HepG2 (cell line): ENCODE results near the gene CMTM1. TPM values are rescaled to one million over a fixed set of nuclear protein-coding genes. Genes with fewer than 3 reads are reported as not detected.

Experiments
- ATM ChIP-seq: fragments of 450-650 bp; IDR thresholded peaks from 2 replicates; pipeline ENCODE4 v1.7.1; 2017; ENCODE audit warnings: mild to moderate bottlenecking, borderline replicate concordance
- FOSL2 ChIP-seq: sonication (generic); formaldehyde crosslinking; IDR thresholded peaks from 2 replicates; pipeline ENCODE4 v1.4.0; 2020; ENCODE audit warnings: missing genetic modification reagents
- JDP2 ChIP-seq: sonication (generic); formaldehyde crosslinking; IDR thresholded peaks from 2 replicates; pipeline ENCODE4 v1.8.1; 2022; ENCODE audit warnings: missing genetic modification reagents, borderline replicate concordance
- KLF13 ChIP-seq: sonication (generic); formaldehyde crosslinking; IDR thresholded peaks from 2 replicates; pipeline ENCODE4 v1.4.0; 2020; ENCODE audit warnings: mild to moderate bottlenecking, missing genetic modification reagents
- MED1 ChIP-seq: sonication (generic); formaldehyde crosslinking; IDR thresholded peaks from 2 replicates; pipeline ENCODE4 v1.4.0; 2020; ENCODE audit warnings: missing genetic modification reagents
- NR2F1 ChIP-seq, 2 experiments: fragments of 450-650 bp in 1 of 2; formaldehyde crosslinking in 1 of 2; IDR thresholded peaks; 2 replicates each; pipeline versions ENCODE4 v1.5.0 to v1.6.1; 2016 to 2020; ENCODE audit warnings: mild to moderate bottlenecking in 1 of 2, missing compliant biosample characterization in 1 of 2, missing genetic modification reagents in 1 of 2, moderate library complexity in 1 of 2
- SALL1 ChIP-seq: sonication (generic); formaldehyde crosslinking; IDR thresholded peaks from 2 replicates; pipeline ENCODE4 v1.8.0; 2022; ENCODE audit warnings: mild to moderate bottlenecking, missing genetic modification reagents
- ZKSCAN8 ChIP-seq: IDR thresholded peaks from 2 replicates; pipeline ENCODE4 v1.6.1; 2016; ENCODE audit warnings: borderline replicate concordance, missing genetic modification reagents, missing compliant biosample characterization
- ZNF235 ChIP-seq: sonication (generic); formaldehyde crosslinking; IDR thresholded peaks from 2 replicates; pipeline ENCODE4 v1.8.1; 2023; ENCODE audit warnings: mild to moderate bottlenecking, missing genetic modification reagents, borderline replicate concordance
- ZNF563 ChIP-seq: sonication (generic); formaldehyde crosslinking; IDR thresholded peaks from 2 replicates; pipeline ENCODE4 v1.8.0; 2022; ENCODE audit warnings: mild to moderate bottlenecking, moderate library complexity, missing genetic modification reagents
- ZNF713 ChIP-seq: sonication (generic); formaldehyde crosslinking; IDR thresholded peaks from 2 replicates; pipeline ENCODE4 v1.4.0; 2020; ENCODE audit warnings: mild to moderate bottlenecking, missing genetic modification reagents
- ZNF761 ChIP-seq: sonication (generic); formaldehyde crosslinking; conservative IDR thresholded peaks from 2 replicates; pipeline ENCODE4 v1.4.0; 2020; ENCODE audit warnings: mild to moderate bottlenecking, missing genetic modification reagents
- ZNF766 ChIP-seq: sonication (generic); formaldehyde crosslinking; IDR thresholded peaks from 2 replicates; pipeline ENCODE4 v1.5.0; 2020; ENCODE audit warnings: missing genetic modification reagents, borderline replicate concordance
- polyA plus RNA-seq, 8 experiments: library from polyadenylated mRNA; depleted of rRNA in 3 of 8; stranded (reverse) in 7 of 8; unstranded in 1 of 8; fragments of >200 nt; fragmentation: Illumina TruSeq in 4 of 8; extraction: Trizol in 4 of 8; gene quantifications; 2 replicates each; pipeline versions ENCODE4 v1.2.1 to v1.2.3, GENCODE V29; 2011 to 2016; ENCODE audit warnings: low read depth in 4 of 8, missing spikeins in 1 of 8, mixed read lengths in 1 of 8; ENCODE audit not compliant: insufficient read depth in 1 of 8
- total RNA-seq, 5 experiments: library from RNA; depleted of rRNA; stranded (reverse); fragments of >200 nt; fragmentation: Illumina TruSeq; extraction: Trizol; gene quantifications; 2 replicates each; pipeline ENCODE4 v1.2.3, GENCODE V29; 2016; ENCODE audit warnings: low read depth in 1 of 5
- TF ChIP-seq, protein P1 (sequence below): sonication (generic); formaldehyde crosslinking; IDR thresholded peaks from 2 replicates; pipeline ENCODE4 v1.4.0; 2020; ENCODE audit warnings: mild to moderate bottlenecking, missing genetic modification reagents
- TF ChIP-seq, protein P2 (sequence below): sonication (generic); formaldehyde crosslinking; IDR thresholded peaks from 2 replicates; pipeline ENCODE4 v1.5.0; 2020; ENCODE audit warnings: mild to moderate bottlenecking, missing genetic modification reagents, borderline replicate concordance
- TF ChIP-seq, protein P3 (sequence below): sonication (generic); formaldehyde crosslinking; IDR thresholded peaks from 2 replicates; pipeline ENCODE4 v1.5.0; 2020; ENCODE audit warnings: missing genetic modification reagents, mild to moderate bottlenecking, borderline replicate concordance
- TF ChIP-seq, protein P4 (sequence below): sonication (generic); formaldehyde crosslinking; IDR thresholded peaks from 2 replicates; pipeline ENCODE4 v1.5.1; 2020; ENCODE audit warnings: missing genetic modification reagents, mild to moderate bottlenecking, borderline replicate concordance
- TF ChIP-seq, protein P5 (sequence below): sonication (generic); formaldehyde crosslinking; IDR thresholded peaks from 2 replicates; pipeline ENCODE4 v1.4.0; 2020; ENCODE audit warnings: missing genetic modification reagents, mild to moderate bottlenecking, borderline replicate concordance
- TF ChIP-seq, protein P6 (sequence below): sonication (generic); formaldehyde crosslinking; IDR thresholded peaks from 2 replicates; pipeline ENCODE4 v1.9.0; 2022; ENCODE audit warnings: low read depth, missing genetic modification reagents
- TF ChIP-seq, protein P7 (sequence below): sonication (generic); formaldehyde crosslinking; IDR thresholded peaks from 2 replicates; pipeline ENCODE4 v1.4.0; 2020; ENCODE audit warnings: mild to moderate bottlenecking, missing genetic modification reagents

CMTM1 gene
- total and polyA plus RNA-seq, 2 of the 13 experiments (the other 11 are each of a cell fraction or from before 2014, with no cell fraction given), result 1.7 to 2.9 TPM

DNA sequence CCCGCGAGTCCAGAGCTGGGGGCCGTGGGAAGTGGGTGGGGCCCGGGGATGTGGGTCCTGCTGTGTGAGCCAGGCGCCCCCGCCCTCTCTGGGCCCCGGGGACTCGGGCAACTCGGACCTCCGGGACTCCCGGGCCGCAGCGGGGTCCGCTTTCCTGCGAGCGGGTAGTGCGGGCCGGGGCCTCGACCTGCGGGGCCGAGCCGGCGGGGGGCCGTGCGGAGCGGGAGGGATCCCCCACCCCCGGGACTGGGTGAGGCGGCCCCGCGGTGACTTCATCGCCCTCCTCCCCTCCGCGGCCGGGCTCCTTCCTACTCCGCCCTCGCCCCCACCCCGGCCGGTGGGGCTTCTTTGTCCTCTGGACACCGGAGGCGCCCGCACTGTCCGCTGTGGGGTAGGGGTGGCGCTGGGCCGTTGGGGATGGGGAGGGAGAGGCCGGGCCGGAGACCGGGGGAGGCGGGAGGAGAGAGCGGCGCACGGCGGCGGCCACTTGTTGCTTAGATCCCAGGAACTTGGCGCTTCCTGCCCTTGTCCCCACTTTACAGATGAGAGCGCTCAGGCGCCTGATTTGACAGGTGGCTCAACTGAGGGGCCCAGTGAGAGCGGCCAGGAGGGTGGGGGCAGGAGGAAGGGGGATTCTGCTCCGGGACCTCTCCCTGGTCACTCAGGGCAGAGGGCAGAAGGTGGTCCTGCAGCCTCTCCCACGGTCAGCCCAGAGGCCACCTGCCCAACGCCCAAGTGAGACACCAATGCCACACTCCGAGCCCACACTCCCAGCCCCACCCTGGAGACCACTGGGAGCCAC is 39.1 kb downstream of the CMTM1 start (continued):
- TF ChIP-seq, protein P1, sequence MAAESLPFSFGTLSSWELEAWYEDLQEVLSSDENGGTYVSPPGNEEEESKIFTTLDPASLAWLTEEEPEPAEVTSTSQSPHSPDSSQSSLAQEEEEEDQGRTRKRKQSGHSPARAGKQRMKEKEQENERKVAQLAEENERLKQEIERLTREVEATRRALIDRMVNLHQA, result no peak
- TF ChIP-seq SALL1 (CRISPR knock-in tag), result no peak
- TF ChIP-seq, protein P2, sequence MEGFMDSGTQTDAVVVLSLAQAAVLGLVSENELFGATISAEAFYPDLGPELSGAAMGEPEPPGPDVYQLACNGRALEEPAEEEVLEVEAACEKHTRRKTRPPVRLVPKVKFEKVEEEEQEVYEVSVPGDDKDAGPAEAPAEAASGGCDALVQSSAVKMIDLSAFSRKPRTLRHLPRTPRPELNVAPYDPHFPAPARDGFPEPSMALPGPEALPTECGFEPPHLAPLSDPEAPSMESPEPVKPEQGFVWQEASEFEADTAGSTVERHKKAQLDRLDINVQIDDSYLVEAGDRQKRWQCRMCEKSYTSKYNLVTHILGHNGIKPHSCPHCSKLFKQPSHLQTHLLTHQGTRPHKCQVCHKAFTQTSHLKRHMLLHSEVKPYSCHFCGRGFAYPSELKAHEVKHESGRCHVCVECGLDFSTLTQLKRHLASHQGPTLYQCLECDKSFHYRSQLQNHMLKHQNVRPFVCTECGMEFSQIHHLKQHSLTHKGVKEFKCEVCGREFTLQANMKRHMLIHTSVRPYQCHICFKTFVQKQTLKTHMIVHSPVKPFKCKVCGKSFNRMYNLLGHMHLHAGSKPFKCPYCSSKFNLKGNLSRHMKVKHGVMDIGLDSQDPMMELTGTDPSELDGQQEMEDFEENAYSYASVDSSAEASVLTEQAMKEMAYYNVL, result no peak
- no peak for TF ChIP-seq KLF13
- TF ChIP-seq ZNF761 (CRISPR knock-in tag), result no peak
- TF ChIP-seq NR2F1 (CRISPR knock-in tag; IDR thresholded peaks at IDR 0.05), result no peak
- TF ChIP-seq, protein P3, sequence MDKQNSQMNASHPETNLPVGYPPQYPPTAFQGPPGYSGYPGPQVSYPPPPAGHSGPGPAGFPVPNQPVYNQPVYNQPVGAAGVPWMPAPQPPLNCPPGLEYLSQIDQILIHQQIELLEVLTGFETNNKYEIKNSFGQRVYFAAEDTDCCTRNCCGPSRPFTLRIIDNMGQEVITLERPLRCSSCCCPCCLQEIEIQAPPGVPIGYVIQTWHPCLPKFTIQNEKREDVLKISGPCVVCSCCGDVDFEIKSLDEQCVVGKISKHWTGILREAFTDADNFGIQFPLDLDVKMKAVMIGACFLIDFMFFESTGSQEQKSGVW, result no peak
- no peak for TF ChIP-seq MED1 (CRISPR knock-in tag)
- TF ChIP-seq ZNF713 (CRISPR knock-in tag), result no peak
- TF ChIP-seq ATM, result no peak
- TF ChIP-seq ZKSCAN8 (CRISPR knock-in tag), result peak; percentile 99
- TF ChIP-seq FOSL2, result no peak
- TF ChIP-seq, protein P4, sequence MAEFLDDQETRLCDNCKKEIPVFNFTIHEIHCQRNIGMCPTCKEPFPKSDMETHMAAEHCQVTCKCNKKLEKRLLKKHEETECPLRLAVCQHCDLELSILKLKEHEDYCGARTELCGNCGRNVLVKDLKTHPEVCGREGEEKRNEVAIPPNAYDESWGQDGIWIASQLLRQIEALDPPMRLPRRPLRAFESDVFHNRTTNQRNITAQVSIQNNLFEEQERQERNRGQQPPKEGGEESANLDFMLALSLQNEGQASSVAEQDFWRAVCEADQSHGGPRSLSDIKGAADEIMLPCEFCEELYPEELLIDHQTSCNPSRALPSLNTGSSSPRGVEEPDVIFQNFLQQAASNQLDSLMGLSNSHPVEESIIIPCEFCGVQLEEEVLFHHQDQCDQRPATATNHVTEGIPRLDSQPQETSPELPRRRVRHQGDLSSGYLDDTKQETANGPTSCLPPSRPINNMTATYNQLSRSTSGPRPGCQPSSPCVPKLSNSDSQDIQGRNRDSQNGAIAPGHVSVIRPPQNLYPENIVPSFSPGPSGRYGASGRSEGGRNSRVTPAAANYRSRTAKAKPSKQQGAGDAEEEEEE (CRISPR knock-in tag), result no peak
- no peak for TF ChIP-seq JDP2 (CRISPR knock-in tag)
- TF ChIP-seq ZNF235 (CRISPR knock-in tag), result no peak
- peak; percentile 81; the same call in 1 of the 2 replicates for TF ChIP-seq ZNF563 (CRISPR knock-in tag)
- TF ChIP-seq, protein P5, sequence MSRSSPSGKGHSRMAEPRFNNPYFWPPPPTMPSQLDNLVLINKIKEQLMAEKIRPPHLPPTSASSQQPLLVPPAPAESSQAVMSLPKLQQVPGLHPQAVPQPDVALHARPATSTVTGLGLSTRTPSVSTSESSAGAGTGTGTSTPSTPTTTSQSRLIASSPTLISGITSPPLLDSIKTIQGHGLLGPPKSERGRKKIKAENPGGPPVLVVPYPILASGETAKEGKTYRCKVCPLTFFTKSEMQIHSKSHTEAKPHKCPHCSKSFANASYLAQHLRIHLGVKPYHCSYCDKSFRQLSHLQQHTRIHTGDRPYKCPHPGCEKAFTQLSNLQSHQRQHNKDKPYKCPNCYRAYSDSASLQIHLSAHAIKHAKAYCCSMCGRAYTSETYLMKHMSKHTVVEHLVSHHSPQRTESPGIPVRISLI, result no peak
- TF ChIP-seq, protein P6, sequence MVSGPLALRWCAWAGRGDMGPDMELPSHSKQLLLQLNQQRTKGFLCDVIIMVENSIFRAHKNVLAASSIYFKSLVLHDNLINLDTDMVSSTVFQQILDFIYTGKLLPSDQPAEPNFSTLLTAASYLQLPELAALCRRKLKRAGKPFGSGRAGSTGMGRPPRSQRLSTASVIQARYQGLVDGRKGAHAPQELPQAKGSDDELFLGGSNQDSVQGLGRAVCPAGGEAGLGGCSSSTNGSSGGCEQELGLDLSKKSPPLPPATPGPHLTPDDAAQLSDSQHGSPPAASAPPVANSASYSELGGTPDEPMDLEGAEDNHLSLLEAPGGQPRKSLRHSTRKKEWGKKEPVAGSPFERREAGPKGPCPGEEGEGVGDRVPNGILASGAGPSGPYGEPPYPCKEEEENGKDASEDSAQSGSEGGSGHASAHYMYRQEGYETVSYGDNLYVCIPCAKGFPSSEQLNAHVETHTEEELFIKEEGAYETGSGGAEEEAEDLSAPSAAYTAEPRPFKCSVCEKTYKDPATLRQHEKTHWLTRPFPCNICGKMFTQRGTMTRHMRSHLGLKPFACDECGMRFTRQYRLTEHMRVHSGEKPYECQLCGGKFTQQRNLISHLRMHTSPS (CRISPR knock-in tag), result no peak
- no peak for TF ChIP-seq ZNF766 (CRISPR knock-in tag)
- TF ChIP-seq, protein P7, sequence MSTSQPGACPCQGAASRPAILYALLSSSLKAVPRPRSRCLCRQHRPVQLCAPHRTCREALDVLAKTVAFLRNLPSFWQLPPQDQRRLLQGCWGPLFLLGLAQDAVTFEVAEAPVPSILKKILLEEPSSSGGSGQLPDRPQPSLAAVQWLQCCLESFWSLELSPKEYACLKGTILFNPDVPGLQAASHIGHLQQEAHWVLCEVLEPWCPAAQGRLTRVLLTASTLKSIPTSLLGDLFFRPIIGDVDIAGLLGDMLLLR (CRISPR knock-in tag), result no peak
